Skeletal muscle cell (primary cell): Measurements from ENCODE around the gene ZNF83.
"Not testable (repeated sequence)": the region's sequence is repeated elsewhere in the genome, so short reads cannot be mapped to it uniquely, and the experiment has no call there.

Source experiments
- DNase-seq: peaks from one replicate; pipeline ENCODE4 v3.0.0-alpha.2; 2010; ENCODE audit warnings: low read depth
- H3K4me3 ChIP-seq: 2 replicates; pipeline ENCODE4 v1.5.1; 2011; ENCODE audit warnings: low read depth, mild to moderate bottlenecking, control low read depth, low read length, moderate library complexity

The ZNF83 gene

GRCh38 chr19:52646571-52647217, 8.5 kb upstream of the ZNF83 start:
- no peak for DNase-seq
- H3K4me3 ChIP-seq = no peak overlapping the region

DNA sequence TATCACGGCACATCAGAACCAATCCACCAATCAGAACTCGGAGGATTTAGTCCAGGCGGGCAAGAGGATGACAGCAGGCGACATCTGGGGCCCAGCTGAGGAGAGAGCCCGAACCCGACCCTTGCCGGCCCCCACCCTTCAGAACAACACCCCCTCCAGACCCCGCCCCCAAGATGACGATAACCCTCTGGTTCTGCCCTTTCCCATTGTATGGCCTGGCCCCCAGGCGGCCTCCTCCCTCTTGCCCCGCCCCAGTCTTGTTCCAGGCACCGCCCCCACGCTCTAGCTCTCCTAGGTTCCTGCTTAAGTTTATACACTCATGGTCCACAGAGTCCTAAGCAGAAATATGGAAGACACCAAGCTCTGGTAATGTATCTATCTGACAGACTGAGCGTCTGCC, 2.8 kb upstream of the ZNF83 start:
- DNase-seq = no peak

GRCh38 chr19:52639996-52640395, 1.8 kb upstream of the ZNF83 start:
- no peak for DNase-seq
- no peak overlapping the region for H3K4me3 ChIP-seq

More for the DNA sequence above, 2.8 kb upstream of the ZNF83 start:
- H3K4me3 ChIP-seq = no peak overlapping the region

DNA sequence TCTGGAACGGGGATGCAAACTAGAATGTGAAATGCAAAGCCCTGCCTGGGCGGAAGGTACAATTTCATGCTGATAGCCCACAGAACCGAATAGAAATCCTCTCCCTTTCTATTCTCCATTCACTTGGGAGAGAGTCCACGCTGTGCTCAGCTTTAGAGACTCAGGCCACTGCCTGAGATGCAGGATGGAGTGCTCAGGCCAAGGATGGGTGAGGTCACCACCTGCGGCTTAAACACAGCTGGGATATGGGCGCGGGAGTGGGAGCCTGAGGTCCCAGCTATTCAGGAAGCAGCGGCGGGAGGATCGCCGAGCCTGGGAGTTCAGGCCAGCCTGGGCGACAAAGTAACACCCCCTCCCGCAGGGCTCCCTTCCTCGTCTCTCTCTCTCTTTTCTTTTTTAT, 446 bp upstream of the ZNF83 start:
- DNase-seq = no peak
- peak overlapping the region; percentile 84 for H3K4me3 ChIP-seq

DNA sequence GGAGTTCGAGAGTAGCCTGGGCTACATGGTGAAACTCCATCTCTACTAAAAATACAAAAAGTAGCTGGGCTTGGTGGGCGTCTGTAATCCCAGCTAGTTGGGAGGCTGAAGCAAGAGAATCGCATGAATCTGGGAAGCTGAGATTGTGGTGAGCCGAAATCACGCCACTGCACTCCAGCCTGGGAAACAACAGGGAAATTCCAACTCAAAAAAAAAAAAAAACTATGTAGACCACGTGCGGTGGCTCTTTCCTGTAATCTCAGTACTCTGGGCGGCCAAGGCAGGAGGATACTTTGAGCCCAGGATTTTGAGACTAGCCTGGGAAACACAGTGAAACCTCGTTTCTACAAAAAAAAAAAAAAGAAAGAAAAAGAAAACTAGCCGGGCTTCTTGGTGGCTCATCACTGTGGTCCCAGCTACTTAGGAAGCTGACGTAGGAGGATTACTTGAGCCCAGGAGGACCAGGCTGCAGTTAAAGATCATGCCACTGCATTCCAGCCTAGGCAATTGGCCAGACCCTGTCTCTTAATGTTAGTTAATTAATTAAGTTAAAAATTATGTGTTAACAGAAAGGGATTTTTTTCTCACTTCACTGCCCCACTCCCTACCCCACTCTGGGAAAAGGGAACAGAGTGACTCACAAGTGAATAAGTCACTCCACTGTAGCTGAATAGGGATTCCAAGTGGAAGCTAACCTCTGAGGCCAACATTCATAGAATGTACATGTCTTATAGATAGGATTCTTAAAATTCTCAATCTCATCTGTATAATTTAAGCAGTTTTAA, 2.2 kb downstream of the ZNF83 start:
- H3K4me3 ChIP-seq = no peak overlapping the region
- no peak for DNase-seq

DNA sequence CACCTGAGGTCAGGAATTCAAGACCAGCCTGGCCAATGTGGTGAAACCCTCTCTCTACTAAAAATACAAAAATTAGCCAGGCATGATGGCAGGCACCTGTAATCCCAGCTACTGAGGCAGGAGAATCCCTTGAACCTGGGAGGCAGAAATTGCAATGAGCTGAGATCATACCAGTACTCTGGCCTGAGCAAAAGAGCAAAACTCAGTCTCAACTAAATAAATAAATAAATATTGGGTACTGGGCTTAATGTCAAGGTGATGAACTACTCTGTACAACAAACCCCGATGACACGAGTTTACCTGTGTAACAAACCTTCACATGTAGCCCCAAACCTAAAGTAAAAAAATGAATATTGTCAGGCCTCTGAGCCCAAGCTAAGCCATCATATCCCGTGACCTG, 10.7 kb downstream of the ZNF83 start:
- not testable (repeated sequence) for DNase-seq

GRCh38 chr19:52626915-52627314, 11.2 kb downstream of the ZNF83 start:
- no peak overlapping the region for H3K4me3 ChIP-seq
- no peak for DNase-seq

More for the DNA sequence above, 10.7 kb downstream of the ZNF83 start:
- H3K4me3 ChIP-seq = not testable (repeated sequence)

GRCh38 chr19:52622261-52622660, 15.9 kb downstream of the ZNF83 start:
- no peak for DNase-seq
- no peak overlapping the region for H3K4me3 ChIP-seq

- no peak for DNase-seq
- no peak overlapping the region for H3K4me3 ChIP-seq
Measured at GRCh38 chr19:52621376-52621775, 16.8 kb downstream of the ZNF83 start.

DNA sequence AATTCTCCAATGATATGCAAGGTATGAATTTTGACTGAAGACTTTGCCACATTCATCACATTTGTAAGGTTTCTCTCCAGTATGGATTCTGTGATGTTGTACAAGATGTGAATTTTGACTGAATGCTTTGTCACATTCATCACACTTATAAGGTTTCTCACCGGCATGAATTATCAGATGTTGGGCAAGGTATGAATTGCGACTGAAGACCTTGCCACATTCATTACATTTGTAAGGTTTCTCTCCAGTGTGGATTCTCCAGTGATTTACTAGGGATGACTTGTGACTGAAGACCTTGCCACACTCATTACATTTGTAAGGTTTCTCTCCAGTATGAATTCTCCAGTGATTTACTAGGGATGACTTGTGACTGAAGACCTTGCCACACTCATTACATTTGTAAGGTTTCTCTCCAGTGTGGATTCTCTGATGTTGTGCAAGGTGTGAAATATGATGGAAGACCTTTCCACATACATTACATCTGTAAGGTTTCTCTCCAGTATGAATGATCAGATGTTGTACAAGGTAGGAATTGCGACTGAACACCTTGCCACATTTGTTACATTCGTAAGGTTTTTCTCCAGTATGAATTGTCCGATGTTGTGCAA, 24.8 kb downstream of the ZNF83 start:
- no peak overlapping the region for H3K4me3 ChIP-seq
- DNase-seq = no peak

GRCh38 chr19:52603558-52604207, 34.5 kb downstream of the ZNF83 start:
- peak; percentile 18 for DNase-seq
- H3K4me3 ChIP-seq = no peak overlapping the region

DNA sequence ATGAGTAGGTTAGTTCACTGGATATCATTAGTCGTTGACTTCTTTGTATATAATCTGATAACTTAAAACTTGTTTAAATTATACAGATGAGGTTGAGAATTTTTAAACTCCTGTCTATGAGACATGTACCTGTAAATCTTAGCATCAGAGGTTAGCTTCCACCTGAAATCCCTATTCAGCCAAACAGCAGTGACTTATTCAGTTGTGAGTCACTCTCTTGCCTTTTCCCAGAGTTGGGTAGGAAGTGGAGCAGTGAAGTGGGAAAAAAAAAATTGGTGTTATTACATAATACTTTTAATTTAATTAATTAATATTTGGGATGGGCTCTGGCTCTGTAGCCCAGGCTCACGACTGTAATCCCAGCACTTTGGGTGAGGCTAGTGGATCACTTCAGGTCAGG, 35.2 kb downstream of the ZNF83 start:
- no peak for DNase-seq
- H3K4me3 ChIP-seq = no peak overlapping the region

DNA sequence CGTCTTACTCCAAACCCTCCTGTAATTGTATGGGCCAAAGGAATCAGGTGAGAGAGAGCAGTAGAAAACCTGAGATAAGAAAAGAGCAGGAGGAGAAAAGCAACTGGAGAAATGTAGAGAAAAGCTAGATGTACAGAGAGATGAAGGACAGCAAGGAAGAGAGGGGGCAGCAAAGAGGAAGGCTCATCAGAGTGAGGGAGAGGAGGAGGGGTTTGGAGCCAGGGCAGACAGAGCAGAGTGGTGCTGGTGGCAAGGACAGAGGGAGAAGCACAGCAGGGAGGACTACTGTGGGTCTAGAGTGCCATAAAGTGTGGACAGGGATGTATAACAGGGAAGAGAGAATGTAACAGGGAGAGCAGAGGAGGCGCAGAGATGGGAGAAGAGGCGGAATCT, 36.2 kb downstream of the ZNF83 start:
- peak overlapping the region; percentile 58 for H3K4me3 ChIP-seq
- not testable (repeated sequence) for DNase-seq

GRCh38 chr19:52601025-52601973, 36.9 kb downstream of the ZNF83 start:
- H3K4me3 ChIP-seq = peak overlapping the region; percentile 58

DNA sequence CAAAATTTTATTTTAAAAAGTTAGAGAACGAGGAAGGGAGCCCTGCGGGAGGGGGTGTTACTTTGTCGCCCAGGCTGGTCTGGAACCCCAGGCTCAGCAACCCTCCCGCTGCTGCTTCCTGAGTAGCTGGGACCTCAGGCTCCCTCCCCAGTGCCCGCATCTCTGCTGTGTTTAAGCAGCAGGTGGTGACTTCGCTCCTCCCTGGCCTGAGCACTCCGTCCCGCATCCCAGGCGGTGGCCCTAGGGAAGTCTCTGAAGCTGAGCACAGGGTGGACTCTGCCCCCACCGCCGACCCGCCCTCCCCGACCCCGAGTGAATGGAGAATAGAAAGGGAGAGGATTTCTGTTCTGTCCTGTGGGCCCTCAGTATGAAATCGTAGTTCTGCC, 37.5 kb downstream of the ZNF83 start:
- peak overlapping the region; percentile 58 for H3K4me3 ChIP-seq
- no peak for DNase-seq

More at GRCh38 chr19:52601025-52601973, 36.9 kb downstream of the ZNF83 start:
- DNase-seq = peak; percentile 52

- H3K4me3 ChIP-seq = no peak overlapping the region
- DNase-seq = no peak
Measured at GRCh38 chr19:52599241-52599640, 38.9 kb downstream of the ZNF83 start.

DNA sequence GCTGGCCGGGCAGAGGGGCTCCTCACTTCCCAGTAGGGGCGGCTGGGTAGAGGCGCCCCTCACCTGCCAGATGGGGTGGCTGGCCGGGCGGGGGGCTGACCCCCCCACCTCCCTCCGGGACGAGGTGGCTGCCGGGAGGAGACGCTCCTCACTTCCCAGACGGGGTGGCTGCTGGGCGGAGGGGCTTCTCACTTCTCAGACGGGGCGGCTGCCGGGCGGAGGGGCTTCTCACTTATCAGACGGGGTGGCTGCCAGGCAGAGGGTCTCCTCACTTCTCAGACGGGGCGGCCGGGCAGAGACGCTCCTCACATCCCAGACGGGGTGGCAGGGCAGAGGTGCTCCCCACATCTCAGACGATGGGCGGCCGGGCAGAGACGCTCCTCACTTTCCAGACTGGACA, 44.7 kb downstream of the ZNF83 start:
- H3K4me3 ChIP-seq, DNase-seq: not testable (repeated sequence)

DNA sequence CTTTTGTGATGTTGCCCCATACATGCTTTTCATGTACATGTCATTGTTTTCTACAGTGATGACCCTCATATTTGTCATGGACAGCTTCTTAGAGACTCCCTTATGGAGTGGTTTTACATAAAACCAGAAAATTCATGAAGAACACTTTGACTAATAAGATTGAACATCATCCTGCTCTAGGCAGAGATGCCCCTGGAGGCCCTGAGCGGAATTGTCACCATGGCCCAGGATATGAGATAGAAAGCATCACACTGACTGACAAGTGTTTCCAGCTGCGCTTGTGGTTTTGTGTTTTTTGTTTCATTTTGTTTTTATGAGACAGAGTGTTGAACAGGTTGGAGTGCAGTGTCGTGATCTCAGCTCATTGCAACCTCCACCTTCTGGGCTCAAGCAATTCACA, 45.9 kb downstream of the ZNF83 start:
- no peak for DNase-seq
- H3K4me3 ChIP-seq = no peak overlapping the region

DNA sequence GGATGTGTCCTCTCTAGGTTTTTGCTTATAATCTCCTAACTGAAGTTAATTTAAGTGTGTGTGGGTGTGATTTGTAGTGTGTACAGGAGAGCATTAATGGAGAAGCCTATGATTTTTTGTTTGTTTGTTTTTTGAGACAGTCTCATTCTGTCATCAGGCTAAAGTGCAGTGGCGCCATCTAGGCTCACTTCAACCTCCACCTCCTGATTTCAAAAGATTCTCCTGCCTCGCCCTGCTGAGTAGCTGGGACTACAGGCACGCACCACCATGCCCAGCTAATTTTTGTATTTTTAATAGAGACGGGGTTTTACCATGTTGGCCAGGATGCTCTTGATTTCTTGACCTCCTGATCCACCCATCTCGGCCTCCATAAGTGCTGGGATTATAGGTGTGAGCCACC, 47.4 kb downstream of the ZNF83 start:
- DNase-seq = no peak
- H3K4me3 ChIP-seq = no peak overlapping the region
